HepG2 (cell line): ENCODE measurements around the gene MED23. TPM values are rescaled to one million over a fixed set of nuclear protein-coding genes. Genes with fewer than 3 reads are reported as not detected.
A peak's percentile ranks its signal among the peaks of the same experiment; 100 is the strongest.

Source experiments
- ATAD3A ChIP-seq: sonication (generic); formaldehyde crosslinking; IDR thresholded peaks from 2 replicates; pipeline ENCODE4 v1.4.0; 2020; ENCODE audit warnings: missing genetic modification reagents
- CENPX ChIP-seq: sonication (generic); formaldehyde crosslinking; IDR thresholded peaks from 2 replicates; pipeline ENCODE4 v1.9.0; 2021; ENCODE audit warnings: mild to moderate bottlenecking, missing genetic modification reagents, moderate library complexity
- DNMT1 ChIP-seq: sonication (generic); formaldehyde crosslinking; IDR thresholded peaks from 2 replicates; pipeline ENCODE4 v1.5.1; 2020; ENCODE audit warnings: mild to moderate bottlenecking, missing genetic modification reagents
- FOXJ3 ChIP-seq: sonication (generic); formaldehyde crosslinking; IDR thresholded peaks from 2 replicates; pipeline ENCODE4 v1.4.0; 2020; ENCODE audit warnings: missing genetic modification reagents, mild to moderate bottlenecking, borderline replicate concordance
- GABPA ChIP-seq, 2 experiments: IDR thresholded peaks; 2 replicates each; pipeline ENCODE4 v1.6.1; 2011 to 2016; ENCODE audit warnings: low read depth in 2 of 2, low read length in 1 of 2, missing biosample characterization in 1 of 2, missing genetic modification characterization in 1 of 2
- GZF1 ChIP-seq: sonication (generic); formaldehyde crosslinking; IDR thresholded peaks from 2 replicates; pipeline ENCODE4 v1.5.1; 2020; ENCODE audit warnings: mild to moderate bottlenecking, missing genetic modification reagents
- KLF15 ChIP-seq: sonication (generic); formaldehyde crosslinking; IDR thresholded peaks from 2 replicates; pipeline ENCODE4 v1.8.1; 2023; ENCODE audit warnings: borderline replicate concordance, mild to moderate bottlenecking, inconsistent platforms, missing genetic modification reagents, mixed read lengths
- MIER3 ChIP-seq: IDR thresholded peaks from 2 replicates; pipeline ENCODE4 v1.6.1; 2016; ENCODE audit warnings: missing compliant biosample characterization, borderline replicate concordance
- MYPOP ChIP-seq: sonication (generic); formaldehyde crosslinking; IDR thresholded peaks from 2 replicates; pipeline ENCODE4 v1.8.1; 2023; ENCODE audit warnings: mild to moderate bottlenecking, moderate library complexity, missing genetic modification reagents
- NR1H2 ChIP-seq: sonication (generic); formaldehyde crosslinking; IDR thresholded peaks from 2 replicates; pipeline ENCODE4 v1.8.1; 2022; ENCODE audit warnings: low read depth, missing genetic modification reagents, borderline replicate concordance
- NRL ChIP-seq: sonication (generic); formaldehyde crosslinking; IDR thresholded peaks from 2 replicates; pipeline ENCODE4 v1.5.0; 2020; ENCODE audit warnings: missing genetic modification reagents, mild to moderate bottlenecking, moderate library complexity, borderline replicate concordance
- SIX1 ChIP-seq: sonication (generic); formaldehyde crosslinking; IDR thresholded peaks from 2 replicates; pipeline ENCODE4 v1.4.0; 2020; ENCODE audit warnings: missing genetic modification reagents, borderline replicate concordance
- SMARCC2 ChIP-seq: fragments of 450-650 bp; IDR thresholded peaks from 2 replicates; pipeline ENCODE4 v1.6.1; 2017; ENCODE audit warnings: antibody characterized with exemption, mild to moderate bottlenecking
- TARDBP ChIP-seq: sonication (generic); formaldehyde crosslinking; IDR thresholded peaks from 2 replicates; pipeline ENCODE4 v1.8.0; 2022; ENCODE audit warnings: mild to moderate bottlenecking, missing genetic modification reagents
- ZNF674 ChIP-seq: sonication (generic); formaldehyde crosslinking; IDR thresholded peaks from 2 replicates; pipeline ENCODE4 v1.5.0; 2020; ENCODE audit warnings: low read depth, mild to moderate bottlenecking, missing genetic modification reagents
- ZSCAN12 ChIP-seq: sonication (generic); formaldehyde crosslinking; IDR thresholded peaks from 2 replicates; pipeline ENCODE4 v1.9.0; 2021; ENCODE audit warnings: mild to moderate bottlenecking, missing genetic modification reagents
- ZUFSP ChIP-seq: sonication (generic); formaldehyde crosslinking; IDR thresholded peaks from 2 replicates; pipeline ENCODE4 v1.9.0; 2021; ENCODE audit warnings: missing genetic modification reagents, mild to moderate bottlenecking, borderline replicate concordance
- polyA plus RNA-seq, 8 experiments: library from polyadenylated mRNA; depleted of rRNA in 3 of 8; stranded (reverse) in 7 of 8; unstranded in 1 of 8; fragments of >200 nt; fragmentation: Illumina TruSeq in 4 of 8; extraction: Trizol in 4 of 8; gene quantifications; 2 replicates each; pipeline versions ENCODE4 v1.2.1 to v1.2.3, GENCODE V29; 2011 to 2016; ENCODE audit warnings: low read depth in 4 of 8, missing spikeins in 1 of 8, mixed read lengths in 1 of 8; ENCODE audit not compliant: insufficient read depth in 1 of 8
- total RNA-seq, 5 experiments: library from RNA; depleted of rRNA; stranded (reverse); fragments of >200 nt; fragmentation: Illumina TruSeq; extraction: Trizol; gene quantifications; 2 replicates each; pipeline ENCODE4 v1.2.3, GENCODE V29; 2016; ENCODE audit warnings: low read depth in 1 of 5
- TF ChIP-seq, protein P1 (sequence below): sonication (generic); formaldehyde crosslinking; IDR thresholded peaks from 2 replicates; pipeline ENCODE4 v1.4.0; 2020; ENCODE audit warnings: mild to moderate bottlenecking, missing genetic modification reagents
- TF ChIP-seq, protein P2 (sequence below): sonication (generic); formaldehyde crosslinking; IDR thresholded peaks from 2 replicates; pipeline ENCODE4 v1.8.1; 2023; ENCODE audit warnings: mild to moderate bottlenecking, missing genetic modification reagents
- TF ChIP-seq, protein P3 (sequence below): sonication (generic); formaldehyde crosslinking; IDR thresholded peaks from 2 replicates; pipeline ENCODE4 v1.4.0; 2020; ENCODE audit warnings: missing genetic modification reagents, low read depth, mild to moderate bottlenecking, borderline replicate concordance

Gene MED23
- total and polyA plus RNA-seq, 2 of the 13 experiments (the other 11 are each of a cell fraction or from before 2014, with no cell fraction given) = 34.9 to 50.5 TPM

- TF ChIP-seq, protein P1, sequence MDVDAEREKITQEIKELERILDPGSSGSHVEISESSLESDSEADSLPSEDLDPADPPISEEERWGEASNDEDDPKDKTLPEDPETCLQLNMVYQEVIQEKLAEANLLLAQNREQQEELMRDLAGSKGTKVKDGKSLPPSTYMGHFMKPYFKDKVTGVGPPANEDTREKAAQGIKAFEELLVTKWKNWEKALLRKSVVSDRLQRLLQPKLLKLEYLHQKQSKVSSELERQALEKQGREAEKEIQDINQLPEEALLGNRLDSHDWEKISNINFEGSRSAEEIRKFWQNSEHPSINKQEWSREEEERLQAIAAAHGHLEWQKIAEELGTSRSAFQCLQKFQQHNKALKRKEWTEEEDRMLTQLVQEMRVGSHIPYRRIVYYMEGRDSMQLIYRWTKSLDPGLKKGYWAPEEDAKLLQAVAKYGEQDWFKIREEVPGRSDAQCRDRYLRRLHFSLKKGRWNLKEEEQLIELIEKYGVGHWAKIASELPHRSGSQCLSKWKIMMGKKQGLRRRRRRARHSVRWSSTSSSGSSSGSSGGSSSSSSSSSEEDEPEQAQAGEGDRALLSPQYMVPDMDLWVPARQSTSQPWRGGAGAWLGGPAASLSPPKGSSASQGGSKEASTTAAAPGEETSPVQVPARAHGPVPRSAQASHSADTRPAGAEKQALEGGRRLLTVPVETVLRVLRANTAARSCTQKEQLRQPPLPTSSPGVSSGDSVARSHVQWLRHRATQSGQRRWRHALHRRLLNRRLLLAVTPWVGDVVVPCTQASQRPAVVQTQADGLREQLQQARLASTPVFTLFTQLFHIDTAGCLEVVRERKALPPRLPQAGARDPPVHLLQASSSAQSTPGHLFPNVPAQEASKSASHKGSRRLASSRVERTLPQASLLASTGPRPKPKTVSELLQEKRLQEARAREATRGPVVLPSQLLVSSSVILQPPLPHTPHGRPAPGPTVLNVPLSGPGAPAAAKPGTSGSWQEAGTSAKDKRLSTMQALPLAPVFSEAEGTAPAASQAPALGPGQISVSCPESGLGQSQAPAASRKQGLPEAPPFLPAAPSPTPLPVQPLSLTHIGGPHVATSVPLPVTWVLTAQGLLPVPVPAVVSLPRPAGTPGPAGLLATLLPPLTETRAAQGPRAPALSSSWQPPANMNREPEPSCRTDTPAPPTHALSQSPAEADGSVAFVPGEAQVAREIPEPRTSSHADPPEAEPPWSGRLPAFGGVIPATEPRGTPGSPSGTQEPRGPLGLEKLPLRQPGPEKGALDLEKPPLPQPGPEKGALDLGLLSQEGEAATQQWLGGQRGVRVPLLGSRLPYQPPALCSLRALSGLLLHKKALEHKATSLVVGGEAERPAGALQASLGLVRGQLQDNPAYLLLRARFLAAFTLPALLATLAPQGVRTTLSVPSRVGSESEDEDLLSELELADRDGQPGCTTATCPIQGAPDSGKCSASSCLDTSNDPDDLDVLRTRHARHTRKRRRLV = no peak
- no peak for TF ChIP-seq ZNF674 (CRISPR knock-in tag)
- no peak; the same call in 1 of the 2 replicates for TF ChIP-seq MYPOP (CRISPR knock-in tag)
- TF ChIP-seq ATAD3A = no peak
- no peak for TF ChIP-seq NR1H2 (CRISPR knock-in tag)
- no peak for TF ChIP-seq TARDBP (CRISPR knock-in tag)
- TF ChIP-seq, protein P2, sequence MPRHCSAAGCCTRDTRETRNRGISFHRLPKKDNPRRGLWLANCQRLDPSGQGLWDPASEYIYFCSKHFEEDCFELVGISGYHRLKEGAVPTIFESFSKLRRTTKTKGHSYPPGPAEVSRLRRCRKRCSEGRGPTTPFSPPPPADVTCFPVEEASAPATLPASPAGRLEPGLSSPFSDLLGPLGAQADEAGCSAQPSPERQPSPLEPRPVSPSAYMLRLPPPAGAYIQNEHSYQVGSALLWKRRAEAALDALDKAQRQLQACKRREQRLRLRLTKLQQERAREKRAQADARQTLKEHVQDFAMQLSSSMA = 0 out of 2 replicates have a peak, but pooled peaks have one; percentile 1
- no peak for TF ChIP-seq ZUFSP (CRISPR knock-in tag)
- TF ChIP-seq GZF1 (CRISPR knock-in tag) = no peak
- TF ChIP-seq NRL (CRISPR knock-in tag) = no peak
- TF ChIP-seq ZSCAN12 (CRISPR knock-in tag) = no peak
- no peak for TF ChIP-seq GABPA (IDR thresholded peaks at IDR 0.05; ENCODE audit: low read depth, low read length)
- TF ChIP-seq GABPA (CRISPR knock-in tag; IDR thresholded peaks at IDR 0.05; ENCODE audit: low read depth) = no peak
- TF ChIP-seq CENPX (CRISPR knock-in tag) = no peak
- TF ChIP-seq DNMT1 (CRISPR knock-in tag) = no peak
- TF ChIP-seq SIX1 (CRISPR knock-in tag) = 0 out of 2 replicates have a peak, but pooled peaks have one; percentile 37
- TF ChIP-seq MIER3 (CRISPR knock-in tag) = 0 out of 2 replicates have a peak, but pooled peaks have one; percentile 56
- TF ChIP-seq SMARCC2 = no peak
- TF ChIP-seq KLF15 (CRISPR knock-in tag) = no peak
- peak; percentile 55; the same call in 1 of the 2 replicates for TF ChIP-seq FOXJ3 (CRISPR knock-in tag)
- TF ChIP-seq, protein P3, sequence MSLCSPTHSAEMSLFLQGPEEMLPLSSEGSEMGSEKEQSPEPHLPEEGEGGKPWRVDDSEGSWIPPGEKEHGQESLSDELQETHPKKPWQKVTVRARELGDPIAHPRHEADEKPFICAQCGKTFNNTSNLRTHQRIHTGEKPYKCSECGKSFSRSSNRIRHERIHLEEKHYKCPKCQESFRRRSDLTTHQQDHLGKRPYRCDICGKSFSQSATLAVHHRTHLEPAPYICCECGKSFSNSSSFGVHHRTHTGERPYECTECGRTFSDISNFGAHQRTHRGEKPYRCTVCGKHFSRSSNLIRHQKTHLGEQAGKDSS (CRISPR knock-in tag) = no peak
Measured at GRCh38 chr6:131631625-131632289, 3.7 kb upstream of the MED23 start (continued).
